GM12878 (cell line): Measurements from ENCODE around the gene IPCEF1. TPM values are rescaled to one million over a fixed set of nuclear protein-coding genes. Genes with fewer than 3 reads are reported as not detected.

Experiments used
- ATAC-seq: fragments of 200-7000 bp; cut with Tn5 transposase; 3 replicates; pipeline ENCODE4 v1.9.1; 2020; ENCODE audit warnings: mild to moderate bottlenecking, moderate library complexity
- BruUV-seq: library from RNA; stranded (reverse); fragments of 400-500 nt; replicated peaks from 2 replicates; lab custom pipeline; 2021; lab: Mats Ljungman, UMichigan
- CTCF ChIA-PET: fragments of 300-600 bp; sonication (Branson Sonifier 250); formaldehyde crosslinking; extraction: SDS; loops from one replicate; lab custom pipeline; 2021; ENCODE audit warnings: inconsistent platforms; lab: Yijun Ruan, JAX
- POLR2A ChIA-PET: fragments of 350-600 bp; formaldehyde crosslinking; extraction: SDS; loops from one replicate; lab custom pipeline; 2021; ENCODE audit warnings: inconsistent platforms; lab: Charles Lee
- RAD21 ChIA-PET: fragments of 300-600 bp; sonication (Branson Sonifier 250); formaldehyde crosslinking; loops from one replicate; lab custom pipeline; 2023; ENCODE audit warnings: antibody characterized with exemption; ENCODE audit not compliant: unreplicated experiment; lab: Charles Lee
- SMC1A ChIA-PET: fragments of 300-600 bp; sonication (Branson Sonifier 250); formaldehyde crosslinking; loops from one replicate; lab custom pipeline; 2023; ENCODE audit not compliant: unreplicated experiment, uncharacterized antibody; lab: Charles Lee
- DNase-seq: peaks from one replicate; pipeline ENCODE4 v3.0.0-alpha.2; 2011; ENCODE audit warnings: low read depth, low spot score
- FAIRE-seq: peaks from 3 replicates; lab custom pipeline; 2011; peaks lifted over from hg19 to GRCh38; lab: Jason Lieb, UNC
- H2AFZ ChIP-seq: 2 replicates; pipeline ENCODE4 v1.6.0; 2011; ENCODE audit warnings: low read depth, low read length, control low read depth; ENCODE audit not compliant: control insufficient read depth
- H3K27ac ChIP-seq: 2 replicates; pipeline ENCODE4 v1.5.1; 2011; ENCODE audit warnings: control low read depth; ENCODE audit not compliant: control insufficient read depth, insufficient read depth
- H3K27me3 ChIP-seq, 2 experiments: replicated peaks in 1 of 2; 2 replicates each; pipeline versions ENCODE4 v1.6.0 to v1.6.1; 2011; ENCODE audit warnings: low read length in 1 of 2; ENCODE audit not compliant: control insufficient read depth in 2 of 2, insufficient read depth in 2 of 2
- H3K36me3 ChIP-seq, 2 experiments: 2 replicates each; pipeline ENCODE4 v1.5.1; 2011; ENCODE audit warnings: low read length in 1 of 2; ENCODE audit not compliant: control insufficient read depth in 2 of 2, insufficient read depth in 2 of 2
- H3K4me1 ChIP-seq: 2 replicates; pipeline ENCODE4 v1.6.1; 2011; ENCODE audit warnings: mild to moderate bottlenecking, low read length, moderate library complexity, mixed read lengths; ENCODE audit not compliant: control insufficient read depth, insufficient read depth
- H3K4me2 ChIP-seq: 2 replicates; pipeline ENCODE4 v1.6.0; 2011; ENCODE audit warnings: control low read depth; ENCODE audit not compliant: control insufficient read depth, insufficient read depth
- H3K4me3 ChIP-seq: fragments of 200-600 bp; sonication (generic); 2 replicates; pipeline ENCODE4 v1.5.1; 2016
- H3K79me2 ChIP-seq: 2 replicates; pipeline ENCODE4 v1.6.0; 2011; ENCODE audit warnings: low read length; ENCODE audit not compliant: control insufficient read depth, insufficient read depth
- H3K9ac ChIP-seq: 2 replicates; pipeline ENCODE4 v1.8.0; 2011; ENCODE audit warnings: low read length, control low read depth, mixed read lengths; ENCODE audit not compliant: control insufficient read depth, insufficient read depth
- H3K9me3 ChIP-seq: replicated peaks from 3 replicates; pipeline ENCODE4 v1.5.1; 2011; ENCODE audit warnings: mild to moderate bottlenecking, low read length; ENCODE audit not compliant: control insufficient read depth, insufficient read depth
- H4K20me1 ChIP-seq: 2 replicates; pipeline ENCODE4 v1.6.0; 2011; ENCODE audit not compliant: control insufficient read depth, insufficient read depth
- EED ChIP-seq: sonication (generic); IDR thresholded peaks from 2 replicates; pipeline ENCODE4 v1.6.1; 2016; ENCODE audit warnings: antibody characterized with exemption, low read depth
- EP300 ChIP-seq, 2 experiments: fragments of 150-350 bp in 1 of 2; IDR thresholded peaks; 2 replicates each; pipeline ENCODE4 v1.6.1; 2011 to 2012; ENCODE audit warnings: low read depth in 2 of 2, low read length in 2 of 2, borderline replicate concordance in 1 of 2, improper control_type of control experiment in 1 of 2, inconsistent platforms in 1 of 2; ENCODE audit not compliant: control insufficient read depth in 1 of 2
- GABPA ChIP-seq: IDR thresholded peaks from 2 replicates; pipeline ENCODE4 v1.6.1; 2014; ENCODE audit warnings: antibody characterized with exemption, low read depth, mild to moderate bottlenecking, inconsistent platforms
- HDAC2 ChIP-seq: fragments of 200-600 bp; sonication (generic); IDR thresholded peaks from 2 replicates; pipeline ENCODE4 v1.6.1; 2017
- HDAC6 ChIP-seq: fragments of 200-600 bp; sonication (generic); IDR thresholded peaks from one replicate; pipeline ENCODE4 v1.8.0; 2017; ENCODE audit warnings: antibody characterized with exemption; ENCODE audit not compliant: unreplicated experiment
- IKZF2 ChIP-seq, 2 experiments: fragments of 450-650 bp; IDR thresholded peaks; 2 replicates each; pipeline ENCODE4 v1.6.1; 2017; ENCODE audit warnings: mild to moderate bottlenecking in 2 of 2, moderate library complexity in 2 of 2
- MYB ChIP-seq: fragments of 150-350 bp; IDR thresholded peaks from 2 replicates; pipeline ENCODE4 v1.6.1; 2014; ENCODE audit warnings: mild to moderate bottlenecking, low read depth, low read length, borderline replicate concordance
- NBN ChIP-seq: fragments of 450-650 bp; IDR thresholded peaks from 2 replicates; pipeline ENCODE4 v1.6.1; 2016
- NFYB ChIP-seq: IDR thresholded peaks from 2 replicates; pipeline ENCODE4 v1.6.1; 2011; ENCODE audit warnings: low read depth, mild to moderate bottlenecking, low read length, improper control_type of control experiment, moderate library complexity; ENCODE audit not compliant: insufficient read depth
- NR2F1 ChIP-seq: fragments of 450-650 bp; conservative IDR thresholded peaks from 2 replicates; pipeline ENCODE4 v1.6.1; 2017; ENCODE audit warnings: mild to moderate bottlenecking
- POLR2A ChIP-seq: IDR thresholded peaks from 2 replicates; pipeline ENCODE4 v1.6.1; 2011; ENCODE audit warnings: low read depth, mild to moderate bottlenecking, low read length
- RAD51 ChIP-seq: fragments of 450-650 bp; IDR thresholded peaks from 2 replicates; pipeline ENCODE4 v1.6.1; 2016; ENCODE audit warnings: moderate library complexity, mild to moderate bottlenecking, inconsistent platforms
- RB1 ChIP-seq: fragments of 450-650 bp; formaldehyde crosslinking; IDR thresholded peaks from 2 replicates; pipeline ENCODE4 v1.6.1; 2017; ENCODE audit warnings: mild to moderate bottlenecking, borderline replicate concordance
- YBX1 ChIP-seq: fragments of 450-650 bp; IDR thresholded peaks from 2 replicates; pipeline ENCODE4 v1.6.1; 2016; ENCODE audit warnings: antibody characterized with exemption
- ZNF274 ChIP-seq: IDR thresholded peaks from one replicate; pipeline ENCODE4 v1.8.0; 2011; ENCODE audit not compliant: insufficient read length, insufficient read depth
- ZSCAN29 ChIP-seq: fragments of 450-650 bp; IDR thresholded peaks from 2 replicates; pipeline ENCODE4 v1.6.1; 2017; ENCODE audit warnings: mild to moderate bottlenecking, moderate library complexity
- WGBS: methylation state at CpG from one replicate; pipeline ENCODE4 v1.1.6; 2016; ENCODE audit warnings: low lambda C conversion rate; ENCODE audit not compliant: insufficient replicate concordance, insufficient coverage; ENCODE audit errors: missing lambda C conversion rate; 5-methylcytosine and 5-hydroxymethylcytosine counted together
- in situ Hi-C: fragments of 300-500 bp; cut with MboI; formaldehyde crosslinking; loops from 9 replicates; pipeline ENCODE4 v1.14.3; 2018; ENCODE audit warnings: mixed read lengths
- intact Hi-C: fragments of 100-400 bp; cut with micrococcal nuclease; formaldehyde crosslinking; loops from one replicate; pipeline ENCODE4 v1.14.2; 2022; ENCODE audit not compliant: unreplicated experiment
- polyA plus RNA-seq, 11 experiments: library from polyadenylated mRNA; depleted of rRNA in 4 of 11; unstranded in 6 of 11; stranded (reverse) in 5 of 11; fragments of >200 nt; fragmentation: Nextera tagmentation in 4 of 11; fragmentation: Illumina TruSeq in 1 of 11; extraction: Ambion mirVana in 4 of 11; extraction: Trizol in 1 of 11; gene quantifications; 1 replicate in 1 of 11; 2 replicates in 10 of 11; pipeline versions ENCODE4 v1.2.1 to v1.2.3, GENCODE V29; 2011 to 2016; ENCODE audit warnings: inconsistent platforms in 2 of 11, missing spikeins in 2 of 11, low read depth in 1 of 11
- total RNA-seq, 4 experiments: library from RNA; depleted of rRNA in 3 of 4; stranded (reverse); fragments of >200 nt in 3 of 4; fragmentation: Illumina TruSeq in 1 of 4; extraction: Trizol in 1 of 4; gene quantifications; 2 replicates each; pipeline versions ENCODE4 v1.2.1 to v1.2.3, GENCODE V29; 2013 to 2021
- TF ChIP-seq, protein P1 (sequence below): fragments of 450-650 bp; IDR thresholded peaks from 2 replicates; pipeline ENCODE4 v1.6.1; 2018; ENCODE audit warnings: mild to moderate bottlenecking, low read depth, moderate library complexity; ENCODE audit not compliant: partially characterized antibody

The IPCEF1 gene
- total and polyA plus RNA-seq, 10 of the 15 experiments (the other 5 are each of a cell fraction or from before 2014, with no cell fraction given), result 1.3 to 137 (median 4.2) TPM

DNA sequence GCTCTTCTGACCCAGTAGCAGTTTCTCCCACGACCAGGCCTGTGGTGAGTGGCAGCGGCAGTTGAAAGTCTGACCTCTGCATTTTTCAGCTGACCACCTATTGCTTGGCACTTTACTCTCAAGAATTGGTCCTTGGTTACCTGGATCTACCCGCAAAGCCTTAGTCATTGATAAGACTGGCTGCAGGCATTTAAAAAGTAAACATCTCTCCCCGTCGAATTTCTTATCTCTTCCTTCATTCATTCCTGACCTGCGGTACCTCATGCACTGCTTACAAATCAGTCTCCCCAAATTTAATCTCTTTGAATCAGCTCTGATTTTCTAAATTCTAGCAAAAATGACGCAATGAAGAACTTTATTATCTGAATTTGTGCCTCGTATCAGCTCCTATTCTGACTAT is 26.1 kb upstream of the IPCEF1 start:
- intact Hi-C loops, result no loop called here
- Histone ChIP-seq H4K20me1 (no peaks in the 10 kb centered on the region), H3K79me2 (no peaks in the 10 kb centered on the region), H3K27ac (no peak overlapping the region), H3K4me3 (no peak overlapping the region), H3K4me2 (no peak overlapping the region), H2AFZ (no peak overlapping the region), H3K4me1 (no peaks in the 10 kb centered on the region), H3K9me3 (no peaks in the 10 kb centered on the region; the same call in 2 of the 3 replicates), H3K36me3 (no peaks in the 10 kb centered on the region), H3K27me3 (peaks cover 0 to 2% of the 10 kb centered on the region in 2 experiments; a peak in 2 of 4 replicates), H3K9ac (no peak overlapping the region)
- ChIA-PET CTCF (no interaction called here), SMC1A (no interaction called here), POLR2A (no interaction called here), RAD21 (no interaction called here)
- no peak for DNase-seq
- ATAC-seq, result no peak
- TF ChIP-seq ZNF274, result no peak
- no peak for TF ChIP-seq MYB
- TF ChIP-seq NBN, result no peak
- no peak for TF ChIP-seq EP300 (IDR thresholded peaks at IDR 0.05; ENCODE audit: borderline replicate concordance in 1 of 2, control insufficient read depth in 1 of 2, low read depth in 2 of 2, low read length in 2 of 2)
- TF ChIP-seq HDAC6, result no peak
- TF ChIP-seq GABPA, result no peak
- TF ChIP-seq EED, result no peak
- TF ChIP-seq NFYB, result no peak
- TF ChIP-seq YBX1, result no peak
- no peak for TF ChIP-seq HDAC2
- no peak for TF ChIP-seq RAD51
- TF ChIP-seq, protein P1, sequence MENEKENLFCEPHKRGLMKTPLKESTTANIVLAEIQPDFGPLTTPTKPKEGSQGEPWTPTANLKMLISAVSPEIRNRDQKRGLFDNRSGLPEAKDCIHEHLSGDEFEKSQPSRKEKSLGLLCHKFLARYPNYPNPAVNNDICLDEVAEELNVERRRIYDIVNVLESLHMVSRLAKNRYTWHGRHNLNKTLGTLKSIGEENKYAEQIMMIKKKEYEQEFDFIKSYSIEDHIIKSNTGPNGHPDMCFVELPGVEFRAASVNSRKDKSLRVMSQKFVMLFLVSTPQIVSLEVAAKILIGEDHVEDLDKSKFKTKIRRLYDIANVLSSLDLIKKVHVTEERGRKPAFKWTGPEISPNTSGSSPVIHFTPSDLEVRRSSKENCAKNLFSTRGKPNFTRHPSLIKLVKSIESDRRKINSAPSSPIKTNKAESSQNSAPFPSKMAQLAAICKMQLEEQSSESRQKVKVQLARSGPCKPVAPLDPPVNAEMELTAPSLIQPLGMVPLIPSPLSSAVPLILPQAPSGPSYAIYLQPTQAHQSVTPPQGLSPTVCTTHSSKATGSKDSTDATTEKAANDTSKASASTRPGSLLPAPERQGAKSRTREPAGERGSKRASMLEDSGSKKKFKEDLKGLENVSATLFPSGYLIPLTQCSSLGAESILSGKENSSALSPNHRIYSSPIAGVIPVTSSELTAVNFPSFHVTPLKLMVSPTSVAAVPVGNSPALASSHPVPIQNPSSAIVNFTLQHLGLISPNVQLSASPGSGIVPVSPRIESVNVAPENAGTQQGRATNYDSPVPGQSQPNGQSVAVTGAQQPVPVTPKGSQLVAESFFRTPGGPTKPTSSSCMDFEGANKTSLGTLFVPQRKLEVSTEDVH, result no peak
- TF ChIP-seq RB1, result no peak
- no peak for TF ChIP-seq ZSCAN29
- no peak for TF ChIP-seq NR2F1
- TF ChIP-seq IKZF2 (IDR thresholded peaks at IDR 0.05), result no peak
- no peak for TF ChIP-seq POLR2A
- in situ Hi-C loops, result no loop called here
- no peak for FAIRE-seq
- 48% methylated on average over 8 of the region's 8 CpGs for WGBS
- BruUV-seq, result no TSS peak
